PFSK-1 (cell line): ENCODE results near the gene DRC3.

ENCODE experiments used
- FOXP2 ChIP-seq: optimal IDR thresholded peaks from 2 replicates; pipeline ENCODE3; 2011; ENCODE audit warnings: borderline replicate concordance, control low read depth, inconsistent platforms; ENCODE audit not compliant: insufficient read depth; ENCODE audit errors: extremely low read length, extremely low read depth
- POLR2AphosphoS5 ChIP-seq: IDR thresholded peaks from 2 replicates; pipeline ENCODE4 v1.6.1; 2012; ENCODE audit warnings: low read depth, mild to moderate bottlenecking, control low read depth, low read length, moderate library complexity
- SIN3A ChIP-seq: IDR thresholded peaks from 2 replicates; pipeline ENCODE4 v1.6.1; 2012; ENCODE audit warnings: mild to moderate bottlenecking, low read length, moderate library complexity, borderline replicate concordance; ENCODE audit not compliant: insufficient read depth
- TAF1 ChIP-seq: IDR thresholded peaks from 2 replicates; pipeline ENCODE4 v1.6.1; 2012; ENCODE audit warnings: low read length, control low read depth, borderline replicate concordance; ENCODE audit not compliant: insufficient read depth
- TF ChIP-seq, protein P1 (sequence below), 2 experiments: IDR thresholded peaks; 2 replicates each; pipeline versions ENCODE4 v1.6.1 to v1.8.0; 2011 to 2012; ENCODE audit warnings: low read depth in 2 of 2, low read length in 2 of 2, control low read depth in 1 of 2, inconsistent platforms in 1 of 2, mild to moderate bottlenecking in 1 of 2, moderate library complexity in 1 of 2; ENCODE audit not compliant: insufficient read depth in 1 of 2

- TF ChIP-seq POLR2AphosphoS5 (no peak), TAF1 (no peak), SIN3A (no peak), FOXP2 (peak; percentile 75)
- TF ChIP-seq, protein P1, sequence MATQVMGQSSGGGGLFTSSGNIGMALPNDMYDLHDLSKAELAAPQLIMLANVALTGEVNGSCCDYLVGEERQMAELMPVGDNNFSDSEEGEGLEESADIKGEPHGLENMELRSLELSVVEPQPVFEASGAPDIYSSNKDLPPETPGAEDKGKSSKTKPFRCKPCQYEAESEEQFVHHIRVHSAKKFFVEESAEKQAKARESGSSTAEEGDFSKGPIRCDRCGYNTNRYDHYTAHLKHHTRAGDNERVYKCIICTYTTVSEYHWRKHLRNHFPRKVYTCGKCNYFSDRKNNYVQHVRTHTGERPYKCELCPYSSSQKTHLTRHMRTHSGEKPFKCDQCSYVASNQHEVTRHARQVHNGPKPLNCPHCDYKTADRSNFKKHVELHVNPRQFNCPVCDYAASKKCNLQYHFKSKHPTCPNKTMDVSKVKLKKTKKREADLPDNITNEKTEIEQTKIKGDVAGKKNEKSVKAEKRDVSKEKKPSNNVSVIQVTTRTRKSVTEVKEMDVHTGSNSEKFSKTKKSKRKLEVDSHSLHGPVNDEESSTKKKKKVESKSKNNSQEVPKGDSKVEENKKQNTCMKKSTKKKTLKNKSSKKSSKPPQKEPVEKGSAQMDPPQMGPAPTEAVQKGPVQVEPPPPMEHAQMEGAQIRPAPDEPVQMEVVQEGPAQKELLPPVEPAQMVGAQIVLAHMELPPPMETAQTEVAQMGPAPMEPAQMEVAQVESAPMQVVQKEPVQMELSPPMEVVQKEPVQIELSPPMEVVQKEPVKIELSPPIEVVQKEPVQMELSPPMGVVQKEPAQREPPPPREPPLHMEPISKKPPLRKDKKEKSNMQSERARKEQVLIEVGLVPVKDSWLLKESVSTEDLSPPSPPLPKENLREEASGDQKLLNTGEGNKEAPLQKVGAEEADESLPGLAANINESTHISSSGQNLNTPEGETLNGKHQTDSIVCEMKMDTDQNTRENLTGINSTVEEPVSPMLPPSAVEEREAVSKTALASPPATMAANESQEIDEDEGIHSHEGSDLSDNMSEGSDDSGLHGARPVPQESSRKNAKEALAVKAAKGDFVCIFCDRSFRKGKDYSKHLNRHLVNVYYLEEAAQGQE (IDR thresholded peaks at IDR 0.05; ENCODE audit: insufficient read depth in 1 of 2, low read depth in 2 of 2, low read length in 2 of 2), result no peak
Observed at GRCh38 chr17:18025945-18026776, 53.5 kb downstream of the DRC3 start.
